ENCODE measurements around the gene TMEM175.
"Not testable (repeated sequence)": the region's sequence is repeated elsewhere in the genome, so short reads cannot be mapped to it uniquely, and the experiment has no call there.

The TMEM175 gene

GRCh38 chr4:913280-913618 lies 19.0 kb upstream of the TMEM175 start:
- H3K27ac ChIP-seq, result peak overlapping the region in 5 of 21 experiments; percentile 2 to 73 (median 40)
- H3K4me3 ChIP-seq, result no peak overlapping the region

GRCh38 chr4:914531-914930 lies 17.7 kb upstream of the TMEM175 start:
- Histone ChIP-seq H3K27ac (peak overlapping the region in 2 of 21 experiments; percentile 58 to 76), H3K4me3 (peak overlapping the region in 1 of 7 experiments; percentile 3)

DNA sequence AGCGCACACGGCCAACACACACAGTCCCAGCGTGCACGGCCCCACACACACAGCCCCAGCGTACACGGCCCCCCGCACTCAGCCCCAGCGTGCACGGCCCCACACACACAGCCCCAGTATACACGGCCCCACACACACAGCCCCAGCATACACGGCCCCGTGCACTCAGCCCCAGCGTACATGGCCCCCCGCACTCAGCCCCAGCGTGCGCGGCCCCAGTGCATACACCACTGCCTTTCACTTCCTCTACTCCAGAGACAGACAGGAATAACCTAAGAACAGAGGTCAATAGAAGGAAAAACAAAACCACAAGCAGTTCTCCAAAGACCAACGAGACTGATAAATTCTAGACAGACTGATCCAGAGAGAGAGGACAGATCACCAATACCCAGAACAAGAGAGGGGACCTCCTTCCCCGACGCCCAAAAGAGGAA lies 17.2 kb upstream of the TMEM175 start:
- Histone ChIP-seq H3K27ac (peak overlapping the region in 4 of 21 experiments; percentile 58 to 76 (median 60)), H3K4me3 (peak overlapping the region in 2 of 7 experiments; percentile 3 to 6)

DNA sequence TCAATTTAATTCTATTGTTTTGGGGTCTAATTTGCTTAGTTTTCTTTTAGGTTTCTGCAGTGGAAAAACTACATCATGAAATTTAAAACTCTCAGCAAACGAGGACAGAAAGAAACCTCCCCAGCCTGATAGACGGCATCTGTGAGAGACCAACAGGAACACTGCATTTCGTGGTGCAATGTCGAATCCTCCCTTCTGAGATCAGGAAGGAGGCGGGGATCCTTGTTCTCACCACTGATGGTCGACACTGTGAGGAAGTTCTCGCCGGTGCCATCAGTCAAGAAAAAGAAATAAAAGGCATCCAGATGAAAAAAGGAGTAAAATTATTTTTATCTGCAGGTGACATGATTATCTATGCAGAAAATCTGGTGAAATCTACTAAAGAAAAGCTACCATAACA lies 16.7 kb upstream of the TMEM175 start:
- Histone ChIP-seq H3K27ac (peak overlapping the region in 3 of 21 experiments; percentile 58 to 76 (median 58)), H3K4me3 (peak overlapping the region in 2 of 7 experiments; percentile 1 to 6)

DNA sequence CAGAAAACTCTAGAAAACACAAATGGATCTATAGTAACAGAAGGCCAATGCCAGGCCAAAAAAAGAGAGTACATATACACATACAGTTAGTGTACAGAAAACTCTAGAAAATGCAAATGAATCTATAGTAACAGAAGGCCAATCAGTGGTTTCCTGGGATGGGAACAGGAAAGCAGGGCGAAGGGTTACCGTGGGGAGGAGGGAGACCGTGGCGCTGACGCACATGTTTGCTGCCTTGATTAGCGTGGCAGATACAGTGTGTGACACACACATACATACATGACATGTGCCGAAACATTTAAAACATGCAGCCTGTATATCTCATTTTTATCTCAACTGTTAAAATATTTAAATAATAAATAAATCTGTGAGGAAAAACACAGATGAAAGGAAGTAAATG lies 14.8 kb upstream of the TMEM175 start:
- Histone ChIP-seq H3K4me3 (no peak overlapping the region), H3K27ac (no peak overlapping the region)

DNA sequence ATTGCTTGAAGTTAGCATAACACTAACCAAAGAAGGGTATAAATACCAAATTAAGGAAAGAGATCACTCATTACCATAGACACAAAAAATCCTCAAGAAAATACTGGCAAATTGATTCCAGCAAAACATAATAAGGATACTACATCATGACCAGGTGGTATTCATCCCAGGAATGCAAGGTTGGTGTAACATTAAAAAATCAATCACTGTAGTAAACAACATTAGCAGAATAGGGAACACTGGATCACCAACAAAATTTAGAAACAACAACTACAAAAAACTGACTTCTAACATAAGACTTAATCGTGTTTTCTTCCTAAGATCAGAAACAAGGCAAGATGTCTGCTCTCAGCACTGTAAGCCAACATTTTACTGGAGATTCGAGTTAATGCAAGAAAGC lies 14.3 kb upstream of the TMEM175 start:
- Histone ChIP-seq H3K4me3 (no peak overlapping the region), H3K27ac (no peak overlapping the region)

- H3K4me3 ChIP-seq, H3K27ac ChIP-seq: not testable (repeated sequence)
These were observed 13.7 kb upstream of the TMEM175 start for GRCh38 chr4:918591-918990.

DNA sequence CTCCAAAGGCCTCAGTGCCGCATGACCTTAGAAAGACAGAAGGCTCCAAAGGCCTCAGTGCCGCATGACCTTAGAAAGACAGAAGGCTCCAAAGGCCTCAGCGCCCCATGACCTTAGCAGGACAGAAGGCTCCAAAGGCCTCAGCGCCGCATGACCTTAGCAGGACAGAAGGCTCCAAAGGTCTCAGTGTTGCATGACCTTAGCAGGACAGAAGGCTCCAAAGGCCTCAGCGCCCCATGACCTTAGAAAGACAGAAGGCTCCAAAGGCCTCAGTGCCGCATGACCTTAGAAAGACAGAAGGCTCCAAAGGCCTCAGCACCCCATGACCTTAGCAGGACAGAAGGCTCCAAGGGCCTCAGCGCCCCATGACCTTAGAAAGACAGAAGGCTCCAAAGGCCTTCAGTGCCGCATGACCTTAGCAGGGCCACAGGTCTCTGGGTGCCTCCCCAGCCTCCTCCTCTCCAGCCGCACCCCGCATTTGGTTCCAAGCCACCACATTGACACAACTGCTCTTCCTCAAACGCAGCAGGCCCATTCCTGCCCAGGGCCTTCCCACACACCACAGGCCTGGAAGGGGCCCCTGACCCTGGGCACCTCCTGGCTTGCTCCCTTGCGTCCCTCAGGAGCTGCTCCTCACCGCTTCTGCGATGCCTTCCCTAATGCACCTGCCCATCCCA lies 13.1 kb upstream of the TMEM175 start:
- not testable (repeated sequence) for H3K4me3 ChIP-seq
- peak overlapping the region in 2 of 21 experiments; percentile 28 to 44 for H3K27ac ChIP-seq

- no peak overlapping the region for H3K4me3 ChIP-seq
- no peak overlapping the region for H3K27ac ChIP-seq
These were observed 10.4 kb upstream of the TMEM175 start for GRCh38 chr4:921830-922331.

DNA sequence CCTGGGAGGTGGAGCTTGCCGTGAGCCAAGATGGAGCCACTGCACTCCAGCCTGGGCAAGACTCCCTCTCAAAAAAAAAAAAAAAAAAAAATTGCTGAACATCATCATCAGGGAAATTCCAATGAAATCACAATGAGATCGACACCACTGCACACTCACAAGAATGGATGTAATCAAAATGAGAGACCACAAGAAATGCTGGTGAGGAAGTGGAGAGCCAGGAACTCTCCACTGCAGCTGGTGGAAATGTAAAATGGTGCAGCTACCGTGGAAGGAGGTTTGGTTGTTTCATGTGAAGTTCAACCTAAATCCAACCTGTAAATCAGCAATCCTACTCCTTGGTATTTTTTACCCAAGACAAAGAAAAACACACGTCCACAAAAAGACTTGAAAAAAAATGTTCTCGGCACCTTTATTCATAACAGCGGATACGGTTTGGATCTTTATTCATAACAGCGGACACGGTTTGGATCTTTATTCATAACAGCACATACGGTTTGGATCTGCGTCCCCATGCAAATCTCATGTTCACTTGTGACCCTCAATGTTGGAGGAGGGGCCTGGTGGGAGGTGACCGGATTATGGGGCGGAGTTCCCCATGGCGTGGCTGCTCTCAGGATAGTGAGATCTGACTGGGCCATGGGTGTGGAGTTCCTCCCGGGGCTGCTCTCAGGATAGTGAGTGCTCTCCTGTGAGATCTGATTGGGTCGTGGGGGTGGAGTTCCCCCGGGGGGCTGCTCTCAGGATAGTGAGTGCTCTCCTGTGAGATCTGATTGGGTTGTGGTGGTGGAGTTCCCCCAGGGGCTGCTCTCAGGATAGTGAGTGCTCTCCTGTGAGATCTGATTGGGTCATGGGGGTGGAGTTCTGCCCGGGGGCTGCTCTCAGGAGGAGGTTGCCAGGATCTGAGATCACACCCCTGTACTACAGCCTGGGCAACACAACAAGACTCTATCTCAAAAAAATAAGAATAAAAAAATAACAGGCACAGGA lies 7.9 kb upstream of the TMEM175 start:
- Histone ChIP-seq H3K27ac (peak overlapping the region in 4 of 21 experiments; percentile 23 to 55 (median 48)), H3K4me3 (no peak overlapping the region)

GRCh38 chr4:925171-925570 lies 7.1 kb upstream of the TMEM175 start:
- H3K27ac ChIP-seq, result peak overlapping the region in 4 of 21 experiments; percentile 23 to 55 (median 48)
- no peak overlapping the region for H3K4me3 ChIP-seq

GRCh38 chr4:925771-926500 lies 6.3 kb upstream of the TMEM175 start:
- no peak overlapping the region for H3K27ac ChIP-seq
- H3K4me3 ChIP-seq, result no peak overlapping the region

DNA sequence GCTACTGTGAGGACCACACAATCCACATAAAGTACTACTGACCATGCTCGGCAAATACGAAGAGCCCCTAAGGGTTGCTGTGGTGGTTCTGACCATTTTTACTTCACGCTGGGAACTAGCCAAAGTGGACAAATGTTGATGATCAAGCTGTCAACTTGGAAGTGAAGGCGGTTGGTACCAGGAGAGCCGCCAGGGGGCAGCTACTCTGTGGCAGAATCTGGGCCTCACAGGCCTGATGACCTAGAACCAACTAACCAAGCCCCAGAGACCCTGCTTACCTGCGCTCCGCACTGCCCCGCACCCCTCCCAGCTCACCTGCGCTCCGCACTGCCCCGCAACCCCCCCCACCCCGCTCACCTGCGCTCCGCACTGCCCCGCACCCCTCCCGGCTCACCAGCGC lies 5.7 kb upstream of the TMEM175 start:
- Histone ChIP-seq H3K4me3 (no peak overlapping the region), H3K27ac (no peak overlapping the region)

- H3K27ac ChIP-seq, H3K4me3 ChIP-seq: not testable (repeated sequence)
These were observed 4.7 kb upstream of the TMEM175 start for GRCh38 chr4:927566-927965.

GRCh38 chr4:929096-929765 lies 3.0 kb upstream of the TMEM175 start:
- Histone ChIP-seq H3K4me3 (no peak overlapping the region), H3K27ac (peak overlapping the region in 1 of 21 experiments; percentile 92)

DNA sequence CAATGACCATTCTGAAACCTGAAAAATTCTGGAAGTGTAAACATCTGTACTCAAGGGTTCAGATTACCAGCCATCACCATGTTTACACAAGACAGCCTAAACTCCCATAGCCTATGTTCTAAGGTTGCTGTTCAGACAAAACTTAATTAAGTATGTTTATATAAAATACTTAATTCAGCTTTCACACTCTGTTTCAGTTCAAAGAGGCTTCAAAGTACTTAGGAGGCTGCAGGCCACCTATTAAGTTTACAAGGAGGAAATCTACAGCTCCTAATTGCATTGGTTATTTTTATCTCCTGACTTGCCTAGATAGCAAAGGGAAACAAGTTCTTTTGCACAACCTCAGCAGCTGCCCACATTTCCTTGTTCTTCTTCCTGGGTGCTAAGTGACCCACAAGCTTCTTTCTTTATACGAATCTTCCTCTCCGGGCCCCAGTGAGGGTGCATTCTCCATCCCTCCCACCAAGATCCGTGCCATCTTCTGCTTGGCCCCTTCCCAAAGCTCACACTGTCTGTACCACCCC lies 2.2 kb upstream of the TMEM175 start:
- peak overlapping the region in 4 of 21 experiments; percentile 47 to 99 (median 95) for H3K27ac ChIP-seq
- no peak overlapping the region for H3K4me3 ChIP-seq

GRCh38 chr4:930827-931193 lies 1.4 kb upstream of the TMEM175 start:
- peak overlapping the region; percentile 77 to 99 (median 97) for H3K4me3 ChIP-seq
- H3K27ac ChIP-seq, result peak overlapping the region in 13 of 21 experiments; percentile 14 to 99 (median 94)

DNA sequence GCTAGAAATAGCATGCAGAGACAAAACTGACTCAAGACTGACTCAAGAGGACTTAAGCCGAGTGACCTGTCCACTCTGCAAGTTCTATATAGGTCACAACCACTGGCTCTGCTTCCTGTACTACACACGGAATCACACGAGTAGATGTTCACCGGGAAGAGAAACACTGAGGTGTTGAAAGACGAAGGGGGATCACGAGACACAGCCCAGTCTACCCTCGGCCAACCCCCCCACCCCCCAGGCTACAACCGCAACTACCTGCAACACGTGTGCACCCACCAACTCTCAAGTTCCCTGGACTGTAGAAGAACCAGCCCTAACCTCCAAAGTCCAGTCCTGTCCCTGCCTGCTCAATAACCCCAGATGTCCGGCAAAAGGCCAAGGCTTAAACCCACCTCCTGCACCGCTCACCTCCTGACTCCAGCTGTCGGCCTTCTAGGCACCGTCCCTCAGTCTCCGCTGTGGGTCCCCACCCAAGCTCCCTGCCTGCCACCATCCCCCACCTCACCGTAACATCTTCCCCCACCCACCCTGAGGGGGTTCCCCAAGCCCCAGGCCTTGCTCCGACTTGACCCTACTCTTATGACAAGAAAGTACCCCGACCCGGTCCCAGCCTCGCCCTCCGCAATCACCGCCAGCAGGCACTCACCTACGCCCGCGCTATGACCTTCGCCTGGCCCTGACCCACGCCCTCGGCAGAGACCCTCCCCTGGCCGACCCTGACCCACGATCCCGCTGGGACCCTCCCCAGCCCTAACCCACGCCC lies 883 bp upstream of the TMEM175 start:
- Histone ChIP-seq H3K27ac (peak overlapping the region; percentile 86 to 99 (median 96)), H3K4me3 (peak overlapping the region; percentile 77 to 99 (median 97))
